H9 (cell line): ENCODE measurements around the gene LIPT1. TPM values are rescaled to one million over a fixed set of nuclear protein-coding genes. Genes with fewer than 3 reads are reported as not detected.

ENCODE experiments used
- DNase-seq: peaks from one replicate; pipeline ENCODE4 v3.0.0-alpha.2; 2017
- H2AFZ ChIP-seq: one replicate; pipeline ENCODE4 v1.6.1; 2013; ENCODE audit warnings: mild to moderate bottlenecking, low read length, control low read depth, moderate library complexity
- H2AK5ac ChIP-seq: 2 replicates; pipeline ENCODE4 v1.6.1; 2013; ENCODE audit warnings: low read length, control low read depth, mixed read lengths; ENCODE audit not compliant: insufficient read length
- H2BK120ac ChIP-seq: one replicate; pipeline ENCODE4 v1.6.1; 2013; ENCODE audit warnings: low read depth, mild to moderate bottlenecking, low read length, control low read depth, inconsistent platforms; ENCODE audit not compliant: poor library complexity, severe bottlenecking
- H2BK12ac ChIP-seq: 2 replicates; pipeline ENCODE4 v1.6.1; 2013; ENCODE audit warnings: low read length, control low read depth, mixed read lengths, low read depth; ENCODE audit not compliant: insufficient read length
- H2BK15ac ChIP-seq: 2 replicates; pipeline ENCODE4 v1.6.1; 2013; ENCODE audit warnings: low read depth, low read length, control low read depth
- H2BK20ac ChIP-seq: one replicate; pipeline ENCODE4 v1.6.1; 2013; ENCODE audit warnings: low read depth, mild to moderate bottlenecking, low read length, control low read depth, inconsistent platforms; ENCODE audit not compliant: poor library complexity, severe bottlenecking
- H2BK5ac ChIP-seq: 2 replicates; pipeline ENCODE4 v1.6.1; 2013; ENCODE audit warnings: low read length, control low read depth, mixed read lengths; ENCODE audit not compliant: insufficient read length
- H3K14ac ChIP-seq: 2 replicates; pipeline ENCODE4 v1.6.1; 2013; ENCODE audit warnings: low read length, control low read depth; ENCODE audit not compliant: insufficient read depth
- H3K18ac ChIP-seq: 2 replicates; pipeline ENCODE4 v1.6.1; 2013; ENCODE audit warnings: low read depth, mild to moderate bottlenecking, mixed read lengths, low read length, control low read depth; ENCODE audit not compliant: insufficient read length
- H3K23ac ChIP-seq: 2 replicates; pipeline ENCODE4 v1.6.1; 2013; ENCODE audit warnings: low read length, control low read depth, mixed read lengths, low read depth; ENCODE audit not compliant: insufficient read length
- H3K23me2 ChIP-seq: 2 replicates; pipeline ENCODE4 v1.6.1; 2013; ENCODE audit warnings: low read depth, mild to moderate bottlenecking, mixed read lengths, low read length, control low read depth; ENCODE audit not compliant: insufficient read length, poor library complexity, severe bottlenecking
- H3K27ac ChIP-seq: 2 replicates; pipeline ENCODE4 v1.5.1; 2013; ENCODE audit warnings: low read length, control low read depth, mixed read lengths, low read depth; ENCODE audit not compliant: insufficient read length
- H3K27me3 ChIP-seq: 2 replicates; pipeline ENCODE4 v1.6.1; 2013; ENCODE audit warnings: low read length, control low read depth, inconsistent platforms; ENCODE audit not compliant: insufficient read depth
- H3K4ac ChIP-seq: 2 replicates; pipeline ENCODE4 v1.6.1; 2013; ENCODE audit warnings: low read depth, mild to moderate bottlenecking, control low read depth, inconsistent platforms, low read length, moderate library complexity
- H3K4me1 ChIP-seq: 2 replicates; pipeline ENCODE4 v1.6.1; 2013; ENCODE audit warnings: low read length, control low read depth, inconsistent platforms; ENCODE audit not compliant: insufficient read depth
- H3K4me2 ChIP-seq: 2 replicates; pipeline ENCODE4 v1.6.1; 2013; ENCODE audit warnings: low read length, control low read depth, mixed read lengths; ENCODE audit not compliant: insufficient read length, insufficient read depth
- H3K56ac ChIP-seq: 2 replicates; pipeline ENCODE4 v1.6.1; 2013; ENCODE audit warnings: low read depth, mild to moderate bottlenecking, mixed read lengths, low read length, control low read depth; ENCODE audit not compliant: insufficient read length
- H3K79me1 ChIP-seq: 2 replicates; pipeline ENCODE4 v1.6.1; 2013; ENCODE audit warnings: low read depth, mild to moderate bottlenecking, moderate library complexity, low read length, control low read depth, inconsistent platforms; ENCODE audit not compliant: insufficient read depth, poor library complexity, severe bottlenecking
- H3K79me2 ChIP-seq: 2 replicates; pipeline ENCODE4 v1.6.1; 2013; ENCODE audit warnings: low read length, control low read depth, inconsistent platforms; ENCODE audit not compliant: insufficient read depth
- H3K9ac ChIP-seq: 2 replicates; pipeline ENCODE4 v1.6.1; 2013; ENCODE audit warnings: low read length, control low read depth, mixed read lengths; ENCODE audit not compliant: insufficient read length; ENCODE audit errors: extremely low read depth
- H3K9me3 ChIP-seq: one replicate; pipeline ENCODE4 v1.6.1; 2013; ENCODE audit warnings: low read depth, low read length, inconsistent platforms; ENCODE audit not compliant: control insufficient read depth
- H3T11ph ChIP-seq: one replicate; pipeline ENCODE4 v1.6.1; 2013; ENCODE audit warnings: mild to moderate bottlenecking, low read length, control low read depth, inconsistent platforms
- H4K20me1 ChIP-seq: one replicate; pipeline ENCODE4 v1.6.1; 2013; ENCODE audit not compliant: control insufficient read depth, insufficient read length, insufficient read depth
- H4K5ac ChIP-seq: 2 replicates; pipeline ENCODE4 v1.6.1; 2013; ENCODE audit warnings: low read depth, mild to moderate bottlenecking, mixed read lengths, low read length, control low read depth; ENCODE audit not compliant: insufficient read length
- H4K8ac ChIP-seq: replicated peaks from 2 replicates; pipeline ENCODE4 v1.6.1; 2013; ENCODE audit warnings: low read length, control low read depth, mixed read lengths, low read depth; ENCODE audit not compliant: insufficient read length
- H4K91ac ChIP-seq: 2 replicates; pipeline ENCODE4 v1.6.1; 2013; ENCODE audit warnings: low read depth, mild to moderate bottlenecking, moderate library complexity, mixed read lengths, low read length, control low read depth; ENCODE audit not compliant: insufficient read length
- H3K27ac Mint-ChIP-seq, 3 experiments: 2 replicates in 2 of 3; 3 replicates in 1 of 3; pipeline ENCODE4 v1.8.0; 2020 to 2021; ENCODE audit warnings: mixed read lengths in 3 of 3, mild to moderate bottlenecking in 1 of 3, moderate library complexity in 1 of 3
- H3K27me3 Mint-ChIP-seq: 2 replicates; pipeline ENCODE4 v1.8.0; 2021; ENCODE audit warnings: low read depth, mild to moderate bottlenecking, moderate library complexity, mixed read lengths
- H3K36me3 Mint-ChIP-seq, 3 experiments: 2 replicates in 2 of 3; 3 replicates in 1 of 3; pipeline ENCODE4 v1.8.0; 2020 to 2021; ENCODE audit warnings: low read depth in 3 of 3, mixed read lengths in 3 of 3; ENCODE audit not compliant: insufficient read depth in 1 of 3
- H3K4me1 Mint-ChIP-seq, 2 experiments: 2 replicates each; pipeline ENCODE4 v1.8.0; 2020; ENCODE audit warnings: mixed read lengths in 2 of 2
- H3K4me3 Mint-ChIP-seq, 2 experiments: 2 replicates in 1 of 2; 3 replicates in 1 of 2; pipeline ENCODE4 v1.8.0; 2020 to 2021; ENCODE audit warnings: mild to moderate bottlenecking in 2 of 2, mixed read lengths in 2 of 2, moderate library complexity in 1 of 2
- H3K9me3 Mint-ChIP-seq, 2 experiments: 2 replicates in 1 of 2; 3 replicates in 1 of 2; pipeline ENCODE4 v1.8.0; 2020; ENCODE audit warnings: mild to moderate bottlenecking in 2 of 2, mixed read lengths in 2 of 2, moderate library complexity in 1 of 2
- CTCF ChIP-seq: fragments of 200-600 bp; sonication (generic); conservative IDR thresholded peaks from 3 replicates; pipeline ENCODE4 v1.8.0; 2021; ENCODE audit warnings: antibody characterized with exemption, mild to moderate bottlenecking
- WGBS: extraction: QIAGEN DNeasy Blood & Tissue Kit; methylation state at CpG from one replicate; pipeline ENCODE4 v1.1.7; 2013; ENCODE audit warnings: missing lambda C conversion rate, low lambda C conversion rate, mixed read lengths; ENCODE audit not compliant: insufficient read length; ENCODE audit errors: extremely low coverage; 5-methylcytosine and 5-hydroxymethylcytosine counted together
- total RNA-seq: library from RNA; stranded (reverse); gene quantifications from 2 replicates; pipeline ENCODE4 v1.2.1, GENCODE V29; 2021

The LIPT1 gene
- total RNA-seq, 1 experiment from 2014 or later, result 6.4 TPM

GRCh38 chr2:99140860-99141109 lies 14.0 kb upstream of the LIPT1 start:
- H3K36me3 Mint-ChIP-seq, result peaks cover 12 to 24% (median 15%) of the 10 kb centered on the region in 3 experiments
- H3K18ac ChIP-seq, result no peak overlapping the region
- no peaks in the 10 kb centered on the region for H3K4me1 ChIP-seq
- H2BK120ac ChIP-seq, result no peak overlapping the region
- H2BK20ac ChIP-seq, result no peak overlapping the region
- H3K14ac ChIP-seq, result no peak overlapping the region
- peaks cover 14 to 24% of the 10 kb centered on the region in 2 experiments for H3K9me3 Mint-ChIP-seq
- no peak overlapping the region for H3T11ph ChIP-seq
- no CpG with 5 or more reads among the region's 21 CpGs for WGBS
- peak overlapping the region; percentile 64 for H3K4me2 ChIP-seq
- no peaks in the 10 kb centered on the region for H3K79me2 ChIP-seq
- no peaks in the 10 kb centered on the region for H3K9me3 ChIP-seq
- peaks cover 4% of the 10 kb centered on the region; the same call in 1 of the 2 replicates for H3K27me3 Mint-ChIP-seq
- H3K27ac ChIP-seq, result no peak overlapping the region
- H3K79me1 ChIP-seq, result no peaks in the 10 kb centered on the region
- H3K4me1 Mint-ChIP-seq, result peaks cover 11 to 13% of the 10 kb centered on the region in 2 experiments
- peaks cover 4% of the 10 kb centered on the region for H3K23me2 ChIP-seq
- H3K23ac ChIP-seq, result no peak overlapping the region
- no peak overlapping the region for H2AFZ ChIP-seq
- H4K5ac ChIP-seq, result no peak overlapping the region
- peak overlapping the region; percentile 64 for H3K9ac ChIP-seq
- no peak overlapping the region for H2BK12ac ChIP-seq
- no peak overlapping the region for H4K91ac ChIP-seq
- no peak overlapping the region for H2BK15ac ChIP-seq
- no peaks in the 10 kb centered on the region for H4K20me1 ChIP-seq
- no peak overlapping the region for H2AK5ac ChIP-seq
- no peak overlapping the region for H3K56ac ChIP-seq
- peak overlapping the region; percentile 91 to 96 for H3K4me3 Mint-ChIP-seq
- no peak for DNase-seq
- no peaks in the 10 kb centered on the region for H3K27me3 ChIP-seq
- peak overlapping the region; percentile 56 to 96 (median 91); a peak in 5 of 7 replicates for H3K27ac Mint-ChIP-seq
- H4K8ac ChIP-seq, result no peak overlapping the region
- no peak overlapping the region for H2BK5ac ChIP-seq
- H3K4ac ChIP-seq, result no peak overlapping the region
- TF ChIP-seq CTCF, result no peak
